HG03025 (cell line): ENCODE data around the gene PDCD1LG2.
"Not testable (repeated sequence)": the region's sequence is repeated elsewhere in the genome, so short reads cannot be mapped to it uniquely, and the experiment has no call there.

Source experiments
- ATAC-seq: cut with Tn5 transposase; IDR thresholded peaks from one replicate; pipeline ENCODE4 v1.9.1; 2021; ENCODE audit warnings: mild to moderate bottlenecking, moderate library complexity; ENCODE audit not compliant: unreplicated experiment, low FRiP score

The PDCD1LG2 gene

GRCh38 chr9:5492965-5493678 is 17.2 kb upstream of the PDCD1LG2 start:
- peak; percentile 17 for ATAC-seq

GRCh38 chr9:5493679-5494511 is 16.4 kb upstream of the PDCD1LG2 start:
- peak; percentile 73 for ATAC-seq

- not testable (repeated sequence) for ATAC-seq
These were observed 15.6 kb upstream of the PDCD1LG2 start for GRCh38 chr9:5494765-5495164.

- ATAC-seq = no peak
These were observed 11.2 kb upstream of the PDCD1LG2 start for GRCh38 chr9:5499157-5499556.

GRCh38 chr9:5499889-5500398 is 10.4 kb upstream of the PDCD1LG2 start:
- no peak for ATAC-seq

GRCh38 chr9:5500441-5501235 is 9.7 kb upstream of the PDCD1LG2 start:
- ATAC-seq = no peak

- no peak for ATAC-seq
These were observed 7.8 kb upstream of the PDCD1LG2 start for GRCh38 chr9:5502553-5502952.

- no peak for ATAC-seq
These were observed 758 bp upstream of the PDCD1LG2 start for GRCh38 chr9:5509573-5509972.

GRCh38 chr9:5510989-5511388 is 658 bp downstream of the PDCD1LG2 start:
- no peak for ATAC-seq

GRCh38 chr9:5511476-5511875 is 1.1 kb downstream of the PDCD1LG2 start:
- no peak for ATAC-seq

- ATAC-seq = no peak
These were observed 1.7 kb downstream of the PDCD1LG2 start for GRCh38 chr9:5511935-5512580.

- ATAC-seq = no peak
These were observed 2.5 kb downstream of the PDCD1LG2 start for GRCh38 chr9:5512658-5513452.

- ATAC-seq = no peak
These were observed 3.8 kb downstream of the PDCD1LG2 start for GRCh38 chr9:5513966-5514616.

GRCh38 chr9:5514617-5515260 is 4.4 kb downstream of the PDCD1LG2 start:
- ATAC-seq = no peak

GRCh38 chr9:5515261-5515650 is 4.9 kb downstream of the PDCD1LG2 start:
- ATAC-seq = no peak

- ATAC-seq = no peak
These were observed 6.3 kb downstream of the PDCD1LG2 start for GRCh38 chr9:5516453-5517220.

GRCh38 chr9:5518171-5518936 is 8.0 kb downstream of the PDCD1LG2 start:
- peak; percentile 52 for ATAC-seq
